Stimulated activated CD4-positive, alpha-beta T cell treated with anti-CD3 and anti-CD28 coated beads, Interleukin-1b, Interleukin-23, amount 100 ng/mL, for 4 hours (primary cell): ENCODE results near the gene PJA2.
"Not testable (repeated sequence)": the region's sequence is repeated elsewhere in the genome, so short reads cannot be mapped to it uniquely, and the experiment has no call there.

Experiments
- DNase-seq, 2 donors: peaks; one replicate each; pipeline ENCODE4 v3.0.0-alpha.2; 2020; ENCODE audit warnings: low read depth in 2 of 2

The PJA2 gene

DNA sequence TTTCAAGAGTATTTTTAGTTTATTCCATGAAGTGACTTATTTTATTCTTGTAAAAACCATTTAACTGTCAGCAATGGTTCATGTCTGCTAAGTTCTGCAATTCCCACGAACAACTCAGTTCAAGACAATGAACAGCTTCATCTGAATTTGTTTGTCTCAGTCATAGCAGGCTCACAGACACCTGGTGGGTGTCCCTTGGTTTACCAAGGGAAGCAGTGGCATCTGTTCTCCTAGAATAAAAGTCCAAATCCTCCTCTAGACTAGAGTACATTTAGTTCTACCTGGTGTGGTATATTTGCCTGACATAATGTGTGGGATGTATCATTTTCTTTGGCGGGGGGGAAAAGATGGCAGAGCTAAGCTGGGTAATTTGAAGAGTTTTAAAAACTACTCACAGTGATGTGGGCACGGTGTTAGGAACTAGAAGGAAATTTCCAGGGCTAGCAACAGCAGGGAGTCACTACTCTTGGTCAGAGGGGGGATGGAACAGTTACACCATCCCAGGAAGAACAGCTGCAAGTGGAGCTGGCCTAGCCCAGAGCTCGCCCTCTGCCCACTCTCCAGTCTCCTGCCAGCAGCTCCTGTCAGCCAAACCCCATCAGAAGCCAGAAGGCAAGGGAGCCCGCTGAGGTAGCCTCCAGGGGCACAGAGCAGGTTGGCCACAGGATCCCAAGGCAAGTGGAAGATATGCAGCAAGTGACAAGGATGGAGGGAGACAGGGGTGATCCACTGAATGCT is 100.3 kb downstream of the PJA2 start:
- no peak for DNase-seq

DNA sequence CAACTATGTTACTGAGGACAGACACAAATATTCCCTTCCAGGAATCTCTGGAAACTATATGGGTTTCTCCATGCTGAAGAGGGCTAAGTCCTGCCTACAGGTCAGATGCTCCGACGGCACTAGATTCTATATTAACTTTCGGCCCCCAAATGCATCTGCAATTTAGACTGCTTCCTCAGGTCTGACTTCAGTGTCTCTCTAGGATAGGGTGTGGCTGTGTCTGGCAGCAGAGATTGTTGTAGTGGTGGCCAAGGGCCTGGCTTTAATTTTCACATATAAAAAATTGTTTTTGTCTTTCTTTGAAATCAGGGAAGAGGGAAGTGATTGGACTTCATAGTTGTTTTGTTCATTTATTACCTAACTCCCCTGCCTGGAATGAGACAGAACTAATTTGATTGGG is 101.8 kb downstream of the PJA2 start:
- no peak for DNase-seq

DNA sequence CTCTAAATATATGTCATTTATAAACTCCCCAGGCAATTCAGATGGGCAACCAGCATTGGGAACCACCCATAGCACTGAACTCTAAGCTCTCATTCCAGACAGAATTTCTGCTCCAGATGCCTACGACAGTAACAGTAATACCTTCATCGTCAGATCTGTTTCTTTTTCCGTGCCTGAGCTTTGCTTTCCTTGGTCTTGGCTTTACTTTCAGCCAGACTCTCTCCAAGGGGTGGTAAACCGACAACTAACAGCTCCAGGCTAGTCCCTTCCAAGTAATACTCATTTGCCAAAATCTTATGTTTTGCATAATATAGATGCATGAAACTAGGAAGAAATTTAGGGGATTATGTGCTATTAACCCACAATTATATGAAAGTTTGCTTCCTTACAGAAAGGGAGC is 102.3 kb downstream of the PJA2 start:
- DNase-seq = no peak

DNA sequence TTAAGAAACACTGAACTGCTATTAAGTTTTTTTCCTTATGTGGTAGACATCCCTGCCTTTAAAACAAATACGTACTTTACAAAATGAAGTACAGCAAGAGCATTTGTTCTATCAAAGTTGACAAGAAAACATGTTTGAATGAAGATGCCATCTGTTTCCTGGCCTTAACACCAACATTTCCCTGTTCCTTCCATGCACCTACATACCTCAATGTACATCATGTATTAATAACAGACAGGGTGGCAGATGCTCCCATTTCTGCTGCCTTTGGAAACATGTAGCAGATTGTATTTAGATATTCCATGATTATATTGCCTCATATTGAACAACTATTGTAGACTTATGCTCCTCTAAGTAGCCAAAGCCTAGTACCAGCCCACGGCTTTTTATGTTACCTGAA is 104.4 kb downstream of the PJA2 start:
- DNase-seq = no peak

DNA sequence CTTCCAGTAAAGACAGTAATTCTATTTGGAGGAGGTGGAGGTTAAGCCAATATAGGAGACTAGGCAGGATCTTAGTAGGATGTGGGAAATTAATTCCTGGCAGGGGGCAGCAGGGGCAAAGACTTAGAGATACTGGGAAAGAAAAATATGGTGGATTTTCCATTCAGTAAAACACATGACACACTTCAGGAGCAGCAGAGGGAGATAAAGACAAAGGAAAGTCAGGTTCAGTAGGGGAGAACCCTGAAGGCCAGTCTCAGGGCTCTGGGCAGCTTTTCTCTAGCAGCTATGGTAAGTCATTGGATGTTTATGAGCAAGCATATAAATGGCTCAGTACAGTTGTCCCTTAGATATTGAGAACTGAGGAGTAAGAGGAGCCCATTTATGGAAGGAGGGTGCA is 105.5 kb downstream of the PJA2 start:
- DNase-seq = no peak

DNA sequence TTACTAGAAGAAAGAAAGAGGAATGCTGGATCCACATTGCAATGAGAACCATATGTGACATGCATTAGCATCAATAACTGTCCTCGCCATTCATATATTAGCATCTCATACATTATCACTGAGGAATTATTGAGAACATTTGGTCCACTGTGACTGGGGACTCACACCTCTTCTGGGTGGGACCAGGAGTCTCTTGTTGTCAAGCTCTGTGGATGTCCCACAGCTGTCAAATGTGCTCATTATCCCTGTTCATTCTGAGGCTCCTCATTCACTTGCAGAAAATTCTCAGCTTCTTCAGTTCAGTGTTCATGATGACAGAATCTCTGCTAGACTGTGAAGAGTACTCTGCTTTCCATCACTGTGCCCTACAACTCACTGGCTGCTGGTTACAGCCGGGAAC is 109.4 kb downstream of the PJA2 start:
- DNase-seq = no peak

DNA sequence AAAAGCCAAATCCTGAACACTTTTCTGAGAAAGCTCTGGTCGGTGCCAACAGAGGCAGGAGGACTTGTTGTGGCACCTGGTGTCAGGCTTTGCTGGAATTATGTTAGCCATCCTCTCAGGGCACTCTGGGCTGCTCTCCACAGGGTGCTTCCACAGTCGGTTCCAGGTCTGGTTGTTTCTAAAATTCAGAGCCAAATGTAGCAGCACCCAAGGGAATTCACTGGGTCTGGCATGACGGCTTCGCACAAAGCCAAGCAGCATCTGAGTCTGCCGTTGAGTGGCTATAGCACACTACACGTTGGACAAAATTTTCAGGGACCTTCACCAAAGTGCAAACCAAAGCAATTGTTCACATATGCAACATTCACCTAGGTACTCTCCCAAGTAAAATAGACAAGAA is 110.2 kb downstream of the PJA2 start:
- DNase-seq = no peak

DNA sequence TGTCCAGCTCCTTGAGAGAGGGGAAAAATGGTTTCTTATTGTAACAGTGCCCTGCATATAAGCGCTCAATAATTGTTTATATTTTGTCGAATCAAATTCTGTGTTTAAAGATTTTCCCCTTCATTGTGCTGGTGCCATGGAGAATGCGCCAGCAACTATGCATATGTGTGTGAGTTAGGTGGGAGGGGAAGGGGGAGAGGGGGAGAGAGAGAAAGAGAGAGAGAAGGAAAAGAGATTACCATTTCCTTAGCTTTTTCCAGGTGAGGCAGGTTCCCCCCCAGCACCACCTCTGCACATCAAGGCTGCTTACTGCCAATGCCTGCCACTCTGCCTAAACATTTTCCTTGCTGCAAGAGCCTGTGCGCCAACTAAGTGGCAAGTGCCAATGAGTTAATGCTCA is 111.0 kb downstream of the PJA2 start:
- no peak for DNase-seq

DNA sequence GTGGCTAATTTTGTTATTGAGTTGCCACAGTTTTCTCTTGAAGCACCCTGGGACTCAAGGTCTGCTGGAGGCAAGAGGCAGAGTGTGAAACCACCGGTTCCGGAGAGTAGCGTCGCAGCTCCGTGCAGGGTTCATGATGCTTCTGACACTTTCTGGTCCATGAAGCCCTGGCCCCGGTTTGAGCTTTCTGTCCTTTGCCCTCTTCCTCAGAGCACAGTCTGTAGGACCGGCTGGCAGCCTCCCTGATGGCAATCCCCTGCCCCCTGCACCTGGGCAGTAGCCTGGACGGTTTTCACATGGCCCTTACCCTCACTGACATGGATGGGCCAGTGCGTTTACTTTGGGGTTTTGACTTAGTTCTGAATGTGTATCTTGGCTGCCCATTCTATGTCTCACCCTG is 111.9 kb downstream of the PJA2 start:
- no peak for DNase-seq

DNA sequence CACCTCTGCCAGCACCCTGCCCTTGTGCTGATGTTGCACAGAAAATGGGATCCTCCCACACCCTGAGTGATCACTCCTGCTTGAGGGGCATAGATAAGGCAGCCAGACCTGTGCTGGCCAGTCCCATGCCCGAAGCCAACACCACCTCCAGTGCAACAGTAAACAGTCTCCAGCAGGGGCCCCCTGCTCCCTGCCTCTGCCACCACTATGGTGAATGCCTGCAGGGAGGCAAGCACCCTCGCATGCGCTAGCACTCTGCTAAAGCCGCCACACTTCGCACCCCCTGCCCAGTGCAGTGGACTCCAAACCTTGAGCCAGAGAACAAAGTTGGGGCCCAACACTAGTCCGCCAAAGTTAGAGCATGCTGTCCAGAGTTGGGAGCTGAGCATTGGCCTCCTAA is 118.7 kb downstream of the PJA2 start:
- no peak for DNase-seq

DNA sequence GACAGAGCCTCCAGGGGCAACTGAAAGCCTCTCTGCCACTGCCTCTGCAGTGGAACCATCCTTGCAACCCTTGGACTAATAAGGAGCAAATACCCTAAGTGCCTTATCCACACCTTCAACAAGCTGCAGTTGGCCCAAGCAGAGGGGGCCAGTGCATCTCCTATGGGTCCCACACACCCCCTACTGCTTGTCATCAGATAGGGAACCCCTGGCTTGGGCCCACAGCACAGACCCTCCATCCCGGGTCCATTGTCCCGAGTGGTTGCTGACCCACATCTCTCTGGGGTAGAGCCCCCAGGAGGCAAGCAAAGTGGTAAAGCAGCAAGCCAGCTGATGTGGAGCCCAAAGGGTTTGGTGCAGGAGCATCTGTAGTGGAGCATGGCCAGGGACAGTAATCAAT is 119.5 kb downstream of the PJA2 start:
- DNase-seq = no peak

DNA sequence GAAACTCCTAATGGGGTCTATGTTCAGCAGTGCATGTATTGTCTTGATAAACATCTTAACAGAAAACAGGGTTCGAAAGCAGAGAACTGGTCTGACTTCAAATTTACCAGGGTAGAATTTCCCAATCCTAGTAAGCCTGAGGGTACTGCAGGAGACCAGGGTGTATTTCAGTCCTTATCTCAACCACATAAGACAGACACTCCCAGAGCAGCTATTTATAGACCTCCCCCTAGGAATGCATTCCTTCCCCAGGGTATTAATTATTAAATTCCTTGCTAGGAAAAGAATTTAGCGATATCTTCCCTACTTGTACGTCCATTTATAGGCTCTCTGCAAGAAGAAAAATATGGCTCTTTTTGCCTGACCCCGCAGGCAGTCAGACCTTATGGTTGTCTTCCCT is 123.1 kb downstream of the PJA2 start:
- DNase-seq = not testable (repeated sequence)
